Stomach (tissue), 9 donors: Measurements from ENCODE around the gene MKRN2OS. TPM values are rescaled to one million over a fixed set of nuclear protein-coding genes. Genes with fewer than 3 reads are reported as not detected.

ENCODE experiments used
- DNase-seq, 2 donors: peaks; one replicate each; pipeline versions ENCODE4 v3.0.0 to v3.0.0-alpha.2; 2013 to 2019
- H3K27ac ChIP-seq, 5 donors: fragments of 200-600 bp in 4 of 5; sonication (generic) in 4 of 5; one replicate each; pipeline ENCODE4 v1.5.1; 2013 to 2019; ENCODE audit warnings: mild to moderate bottlenecking in 1 of 5, moderate library complexity in 1 of 5
- H3K27me3 ChIP-seq, 3 donors: fragments of 200-600 bp; sonication (generic); one replicate each; pipeline ENCODE4 v1.5.1; 2017 to 2019; ENCODE audit warnings: mixed run types in 1 of 3
- H3K36me3 ChIP-seq, 4 donors: fragments of 200-600 bp; sonication (generic); 1 replicate in 3 of 4; 2 replicates in 1 of 4; pipeline ENCODE4 v1.5.1; 2016 to 2019
- H3K4me1 ChIP-seq, 4 donors: fragments of 200-600 bp; sonication (generic); one replicate each; pipeline ENCODE4 v1.5.1; 2016 to 2019
- H3K4me3 ChIP-seq, 4 donors: fragments of 200-600 bp; sonication (generic) in 3 of 4; one replicate each; pipeline ENCODE4 v1.5.1; 2016 to 2019; ENCODE audit warnings: mild to moderate bottlenecking in 1 of 4
- H3K9me3 ChIP-seq, 4 donors: fragments of 200-600 bp; sonication (generic); one replicate each; pipeline ENCODE4 v1.5.1; 2016 to 2019
- EP300 ChIP-seq: sonication (generic); formaldehyde crosslinking; IDR thresholded peaks from one replicate; pipeline ENCODE4 v1.6.1; 2017; ENCODE audit warnings: antibody characterized with exemption
- POLR2A ChIP-seq, 4 donors: fragments of 450-650 bp; IDR thresholded peaks; one replicate each; pipeline ENCODE4 v1.6.1; 2016; ENCODE audit warnings: antibody characterized with exemption in 4 of 4, control low read depth in 2 of 4, mild to moderate bottlenecking in 1 of 4, moderate library complexity in 1 of 4
- POLR2AphosphoS5 ChIP-seq, 3 donors: sonication (generic); formaldehyde crosslinking; IDR thresholded peaks; one replicate each; pipeline ENCODE4 v1.6.1; 2016; ENCODE audit warnings: antibody characterized with exemption in 3 of 3
- WGBS, 5 donors: extraction: QIAGEN DNeasy Blood & Tissue Kit in 3 of 5; methylation state at CpG; one replicate each; pipeline versions ENCODE4 v1.1.5 to v1.1.7; 2013 to 2018; 5-methylcytosine and 5-hydroxymethylcytosine counted together
- intact Hi-C: fragments of 100-400 bp; cut with DNase I; formaldehyde crosslinking; loops from one replicate; pipeline ENCODE4 v1.15.1; 2023; ENCODE audit warnings: low total_unique reads
- polyA plus RNA-seq, 3 donors: library from polyadenylated mRNA; stranded (reverse); fragments of 200-250 nt; gene quantifications; one replicate each; pipeline ENCODE4 v1.2.3, GENCODE V29; 2013
- total RNA-seq, 5 donors: library from RNA; depleted of rRNA; stranded (reverse); fragments of >200 nt; gene quantifications; one replicate each; pipeline versions ENCODE4 v1.1.0 to v1.2.3, GENCODE V29; 2014 to 2016
- TF ChIP-seq, protein P1 (sequence below), 7 experiments: fragments of 450-650 bp in 4 of 7; fragments of 200-600 bp in 3 of 7; sonication (generic) in 3 of 7; IDR thresholded peaks; one replicate each; pipeline ENCODE4 v1.5.1; 2016 to 2019; ENCODE audit warnings: antibody characterized with exemption in 7 of 7, control low read depth in 2 of 7, mild to moderate bottlenecking in 1 of 7
- donor health status: healthy with polysubstance abuse.
- donor health status: Bipolar disorder and iron deficiency.
- donor health status: healthy.

Gene MKRN2OS
- total and polyA plus RNA-seq, 8 donors, result 3.1 to 11.0 (median 4.3) TPM; not detected in 4

DNA sequence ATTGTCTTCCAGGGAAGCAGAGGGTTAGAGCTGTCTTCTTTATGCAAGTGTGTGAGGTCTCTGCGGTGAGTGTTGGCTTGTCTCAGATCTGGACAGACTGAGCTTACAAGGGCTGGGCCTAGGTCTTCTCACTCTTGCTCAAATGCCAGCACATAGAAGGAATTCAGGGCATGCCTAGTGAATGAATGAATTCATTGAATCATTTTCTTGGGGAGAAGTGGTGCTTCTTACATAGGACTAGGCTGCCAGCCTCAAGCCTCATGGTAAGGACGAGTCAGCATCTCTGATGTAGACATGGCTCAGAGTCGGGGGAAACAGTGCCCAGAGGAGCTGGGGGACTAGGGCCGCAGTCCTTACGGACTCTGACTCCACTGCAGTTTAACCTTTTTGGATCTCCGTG lies 28.8 kb upstream of the MKRN2OS start:
- intact Hi-C loops, result no loop called here
- Histone ChIP-seq H3K27me3 (no peaks in the 10 kb centered on the region), H3K4me1 (peaks cover 0 to 5% (median 0%) of the 10 kb centered on the region in 4 donors), H3K27ac (no peak overlapping the region), H3K36me3 (peaks cover 80 to 100% (median 99%) of the 10 kb centered on the region in 4 donors), H3K9me3 (no peaks in the 10 kb centered on the region), H3K4me3 (no peak overlapping the region)
- TF ChIP-seq, protein P1, sequence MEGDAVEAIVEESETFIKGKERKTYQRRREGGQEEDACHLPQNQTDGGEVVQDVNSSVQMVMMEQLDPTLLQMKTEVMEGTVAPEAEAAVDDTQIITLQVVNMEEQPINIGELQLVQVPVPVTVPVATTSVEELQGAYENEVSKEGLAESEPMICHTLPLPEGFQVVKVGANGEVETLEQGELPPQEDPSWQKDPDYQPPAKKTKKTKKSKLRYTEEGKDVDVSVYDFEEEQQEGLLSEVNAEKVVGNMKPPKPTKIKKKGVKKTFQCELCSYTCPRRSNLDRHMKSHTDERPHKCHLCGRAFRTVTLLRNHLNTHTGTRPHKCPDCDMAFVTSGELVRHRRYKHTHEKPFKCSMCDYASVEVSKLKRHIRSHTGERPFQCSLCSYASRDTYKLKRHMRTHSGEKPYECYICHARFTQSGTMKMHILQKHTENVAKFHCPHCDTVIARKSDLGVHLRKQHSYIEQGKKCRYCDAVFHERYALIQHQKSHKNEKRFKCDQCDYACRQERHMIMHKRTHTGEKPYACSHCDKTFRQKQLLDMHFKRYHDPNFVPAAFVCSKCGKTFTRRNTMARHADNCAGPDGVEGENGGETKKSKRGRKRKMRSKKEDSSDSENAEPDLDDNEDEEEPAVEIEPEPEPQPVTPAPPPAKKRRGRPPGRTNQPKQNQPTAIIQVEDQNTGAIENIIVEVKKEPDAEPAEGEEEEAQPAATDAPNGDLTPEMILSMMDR (IDR thresholded peaks at IDR 0.05), result no peak
- no peak for TF ChIP-seq POLR2AphosphoS5 (IDR thresholded peaks at IDR 0.05)
- TF ChIP-seq POLR2A (IDR thresholded peaks at IDR 0.05), result no peak
- TF ChIP-seq EP300, result no peak
- no peak for DNase-seq
- 91 to 98% (median 95%) methylated on average over 5 to 6 of the region's 6 CpGs for WGBS, 5 donors

DNA sequence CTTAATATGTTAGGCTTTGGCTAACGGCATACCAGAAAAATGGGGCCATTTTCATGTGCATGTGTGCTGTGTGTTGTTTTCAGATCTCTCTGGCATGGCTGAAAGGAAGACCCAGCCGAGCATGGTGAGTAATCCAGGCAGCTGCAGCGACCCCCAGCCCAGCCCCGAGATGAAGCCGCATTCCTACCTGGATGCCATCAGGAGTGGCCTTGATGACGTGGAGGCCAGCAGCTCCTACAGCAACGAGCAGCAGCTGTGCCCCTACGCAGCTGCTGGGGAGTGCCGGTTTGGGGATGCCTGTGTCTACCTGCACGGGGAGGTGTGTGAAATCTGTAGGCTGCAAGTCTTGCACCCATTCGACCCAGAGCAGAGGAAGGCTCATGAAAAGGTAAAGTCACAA lies 26.7 kb upstream of the MKRN2OS start:
- intact Hi-C loops, result no loop called here
- no peak overlapping the region for H3K27ac ChIP-seq
- peaks cover 69 to 85% (median 84%) of the 10 kb centered on the region in 4 donors for H3K36me3 ChIP-seq
- WGBS, 5 donors, result 95 to 96% (median 95%) methylated on average over 11 of the region's 11 CpGs
- no peaks in the 10 kb centered on the region for H3K27me3 ChIP-seq
- peaks cover 0 to under 1% (median 0%) of the 10 kb centered on the region in 4 donors for H3K9me3 ChIP-seq
- no peak for TF ChIP-seq EP300
- TF ChIP-seq, protein P1 (IDR thresholded peaks at IDR 0.05), result no peak
- TF ChIP-seq POLR2A (IDR thresholded peaks at IDR 0.05), result no peak
- TF ChIP-seq POLR2AphosphoS5 (IDR thresholded peaks at IDR 0.05), result no peak
- peaks cover 0 to 15% (median 5%) of the 10 kb centered on the region in 4 donors for H3K4me1 ChIP-seq
- H3K4me3 ChIP-seq, result no peak overlapping the region
- DNase-seq, result no peak

DNA sequence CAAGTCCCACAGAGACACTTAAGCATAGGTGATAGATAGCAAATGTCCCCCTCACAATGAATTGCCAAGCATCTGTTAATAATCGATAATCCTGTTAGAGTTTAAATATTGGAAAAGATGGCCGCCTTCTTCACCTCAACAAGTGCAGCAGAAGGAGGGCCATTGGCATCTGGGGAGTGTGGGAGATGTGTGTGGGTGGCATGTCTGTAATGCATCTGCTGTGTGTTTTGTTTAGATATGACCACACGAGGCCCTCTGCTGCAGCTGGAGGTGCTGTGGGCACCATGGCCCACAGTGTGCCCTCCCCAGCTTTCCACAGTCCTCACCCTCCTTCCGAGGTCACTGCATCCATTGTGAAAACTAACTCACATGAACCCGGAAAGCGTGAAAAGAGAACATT lies 24.5 kb upstream of the MKRN2OS start:
- Histone ChIP-seq H3K27me3 (no peaks in the 10 kb centered on the region), H3K9me3 (peaks cover 0 to 12% (median 5%) of the 10 kb centered on the region in 4 donors), H3K4me3 (no peak overlapping the region), H3K27ac (no peak overlapping the region), H3K36me3 (peaks cover 50 to 67% (median 63%) of the 10 kb centered on the region in 4 donors), H3K4me1 (peaks cover 0 to 20% (median 5%) of the 10 kb centered on the region in 4 donors)
- intact Hi-C loops, result no loop called here
- WGBS, 5 donors, result 82 to 89% (median 88%) methylated on average over 6 of the region's 6 CpGs
- DNase-seq, result no peak
- no peak for TF ChIP-seq EP300
- no peak for TF ChIP-seq POLR2A (IDR thresholded peaks at IDR 0.05)
- TF ChIP-seq POLR2AphosphoS5 (IDR thresholded peaks at IDR 0.05), result no peak
- TF ChIP-seq, protein P1 (IDR thresholded peaks at IDR 0.05), result no peak

DNA sequence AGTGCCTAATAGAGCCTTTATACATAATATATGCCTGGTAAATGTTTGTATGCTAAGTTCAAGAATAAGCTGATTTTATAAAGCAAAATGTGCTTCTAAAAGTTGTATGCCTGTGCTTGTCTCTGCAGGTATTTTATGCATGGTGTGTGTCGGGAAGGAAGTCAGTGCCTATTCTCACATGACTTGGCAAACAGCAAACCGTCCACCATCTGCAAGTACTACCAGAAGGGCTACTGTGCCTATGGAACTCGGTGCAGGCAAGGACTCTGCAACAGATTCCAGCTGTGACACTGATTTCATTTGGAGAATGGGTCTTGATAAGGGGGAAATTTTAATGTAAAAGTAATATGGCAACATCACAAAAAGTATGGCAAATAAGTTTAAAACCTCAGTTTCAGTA lies 23.4 kb upstream of the MKRN2OS start:
- H3K9me3 ChIP-seq, result peaks cover 0 to 12% (median 5%) of the 10 kb centered on the region in 4 donors
- TF ChIP-seq POLR2AphosphoS5 (IDR thresholded peaks at IDR 0.05), result no peak
- no peak for TF ChIP-seq POLR2A (IDR thresholded peaks at IDR 0.05)
- no peak for TF ChIP-seq EP300
- TF ChIP-seq, protein P1 (IDR thresholded peaks at IDR 0.05), result no peak
- no peak overlapping the region for H3K4me3 ChIP-seq
- H3K27me3 ChIP-seq, result no peaks in the 10 kb centered on the region
- H3K27ac ChIP-seq, result no peak overlapping the region
- peaks cover 42 to 56% (median 53%) of the 10 kb centered on the region in 4 donors for H3K36me3 ChIP-seq
- H3K4me1 ChIP-seq, result peaks cover 0 to 17% (median 5%) of the 10 kb centered on the region in 4 donors
- no peak for DNase-seq
- whole genome bisulfite sequencing, 5 donors, result 73 to 87% (median 78%) methylated on average over 3 of the region's 3 CpGs
- intact Hi-C loops, result no loop called here
